Fibroblast of skin of left quadriceps (primary cell): ENCODE measurements around the gene LMO1.

Experiments
- DNase-seq, 2 experiments: peaks; one replicate each; pipeline ENCODE4 v3.0.0-alpha.2; 2013; ENCODE audit warnings: low read depth in 2 of 2

The LMO1 gene

GRCh38 chr11:8263769-8264410, at the start of gene LMO1:
Gene LMO1, minus strand, starts transcription at chr11:8263878. Its CDS starts 516 bp downstream, at chr11:8263362.
- DNase-seq: peak; percentile 24 to 42

- no peak for DNase-seq
These were observed 49.3 kb upstream of the LMO1 start for GRCh38 chr11:8312986-8313385.

GRCh38 chr11:8311366-8311765, 47.7 kb upstream of the LMO1 start:
- DNase-seq: no peak

GRCh38 chr11:8310743-8311298, 47.1 kb upstream of the LMO1 start:
- DNase-seq: no peak

GRCh38 chr11:8309862-8310261, 46.2 kb upstream of the LMO1 start:
- DNase-seq: no peak

- DNase-seq: no peak
These were observed 45.6 kb upstream of the LMO1 start for GRCh38 chr11:8309311-8309710.

GRCh38 chr11:8307601-8308000, 43.9 kb upstream of the LMO1 start:
- DNase-seq: no peak

- no peak for DNase-seq
These were observed 37.9 kb upstream of the LMO1 start for GRCh38 chr11:8301622-8302021.

GRCh38 chr11:8298801-8299786, 35.4 kb upstream of the LMO1 start:
- DNase-seq: no peak

- no peak for DNase-seq
These were observed 34.2 kb upstream of the LMO1 start for GRCh38 chr11:8297781-8298440.

GRCh38 chr11:8296872-8297271, 33.2 kb upstream of the LMO1 start:
- no peak for DNase-seq

- DNase-seq: no peak
These were observed 32.5 kb upstream of the LMO1 start for GRCh38 chr11:8296038-8296649.

GRCh38 chr11:8294251-8294935, 30.7 kb upstream of the LMO1 start:
- DNase-seq: no peak

GRCh38 chr11:8293171-8293570, 29.5 kb upstream of the LMO1 start:
- no peak for DNase-seq

- DNase-seq: no peak
These were observed 28.7 kb upstream of the LMO1 start for GRCh38 chr11:8292351-8292750.

GRCh38 chr11:8291421-8292350, 28.0 kb upstream of the LMO1 start:
- no peak for DNase-seq

GRCh38 chr11:8290081-8290810, 26.6 kb upstream of the LMO1 start:
- no peak for DNase-seq

GRCh38 chr11:8289492-8289918, 25.8 kb upstream of the LMO1 start:
- no peak for DNase-seq

GRCh38 chr11:8288824-8289491, 25.3 kb upstream of the LMO1 start:
- DNase-seq: no peak
